ENCODE results near the gene BCL2.
A peak's percentile ranks its signal among the peaks of the same experiment; 100 is the strongest.

The BCL2 gene

DNA sequence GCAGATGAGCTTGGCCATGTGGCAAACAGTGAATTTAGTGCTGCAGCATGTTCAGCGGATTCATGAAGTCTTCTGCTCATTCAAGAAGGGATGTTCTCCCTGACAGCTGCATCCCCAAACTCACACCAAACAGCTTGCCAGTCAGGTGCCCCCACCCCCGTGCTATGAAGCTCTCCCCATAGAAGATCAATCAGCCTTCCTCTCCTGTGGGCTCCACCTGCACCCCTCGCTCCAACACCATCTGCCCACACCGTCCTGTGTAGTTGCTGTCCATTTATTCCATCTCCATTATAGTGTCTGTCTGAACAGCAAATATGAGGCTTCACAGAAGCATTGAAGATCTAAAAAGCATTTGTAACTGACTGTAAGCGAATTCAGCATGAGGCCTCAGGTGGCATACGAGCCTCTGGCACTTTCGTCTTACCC, 218.9 kb downstream of the BCL2 start:
- Histone ChIP-seq H3K27me3 (replicated peaks; ENCODE audit: control insufficient read depth, insufficient read depth, low read length) (no peaks in the 10 kb centered on the region), H3K4me3 (replicated peaks; ENCODE audit: low read depth, low read length) (no peak overlapping the region), H3K36me3 (ENCODE audit: control insufficient read depth, insufficient read depth, low read length) (no peaks in the 10 kb centered on the region)
- TF ChIP-seq CTCF (IDR thresholded peaks at IDR 0.05; ENCODE audit: insufficient read depth, low read length, poor library complexity, severe bottlenecking), result no peak
- DNase-seq (ENCODE audit: extremely low read depth, insufficient read length), result no peak

- no peak for TF ChIP-seq CTCF (IDR thresholded peaks at IDR 0.05; ENCODE audit: insufficient read depth, low read length, poor library complexity, severe bottlenecking)
- Histone ChIP-seq H3K36me3 (ENCODE audit: control insufficient read depth, insufficient read depth, low read length) (no peaks in the 10 kb centered on the region), H3K27me3 (replicated peaks; ENCODE audit: control insufficient read depth, insufficient read depth, low read length) (no peaks in the 10 kb centered on the region), H3K4me3 (replicated peaks; ENCODE audit: low read depth, low read length) (no peak overlapping the region)
- DNase-seq (ENCODE audit: extremely low read depth, insufficient read length), result no peak
Observed at GRCh38 chr18:63099848-63100629, 219.5 kb downstream of the BCL2 start.

DNA sequence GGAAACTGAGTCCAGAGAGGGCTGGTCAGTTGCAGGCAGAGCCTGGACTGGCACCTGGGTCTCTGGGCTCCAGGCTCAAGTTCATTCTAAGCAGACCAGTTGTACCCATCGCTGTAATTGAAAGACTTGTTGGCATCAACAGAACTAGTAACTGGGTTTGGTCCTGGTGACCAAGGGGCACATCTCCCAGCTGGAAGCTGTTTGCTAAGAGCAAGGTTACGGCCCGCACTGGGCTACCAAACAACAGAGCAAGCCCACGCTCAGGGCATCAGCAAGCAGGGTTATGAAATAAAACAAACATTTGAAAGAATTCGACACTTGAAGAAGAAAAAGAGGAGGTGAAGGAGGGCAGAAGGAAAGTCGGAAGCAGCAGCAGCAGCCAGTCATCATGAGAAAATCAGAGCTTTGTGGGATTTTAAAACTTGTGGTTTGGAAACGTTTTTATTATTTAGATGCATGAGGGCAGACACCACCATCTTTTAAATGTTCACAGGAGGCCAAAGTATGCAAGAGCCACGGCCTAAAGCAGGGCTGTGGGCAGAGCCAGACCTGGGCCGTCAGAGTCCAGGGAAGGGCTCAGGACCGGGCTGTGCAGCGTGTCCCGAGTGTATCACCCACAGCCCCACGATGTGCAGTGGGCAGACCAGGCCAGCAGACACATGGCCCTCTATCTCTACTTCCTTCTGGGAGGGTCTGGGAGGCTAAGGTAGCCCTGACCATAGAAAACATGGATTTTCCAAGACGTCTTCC, 220.3 kb downstream of the BCL2 start:
- Histone ChIP-seq H3K36me3 (ENCODE audit: control insufficient read depth, insufficient read depth, low read length) (no peaks in the 10 kb centered on the region), H3K27me3 (replicated peaks; ENCODE audit: control insufficient read depth, insufficient read depth, low read length) (no peaks in the 10 kb centered on the region), H3K4me3 (replicated peaks; ENCODE audit: low read depth, low read length) (no peak overlapping the region)
- no peak for DNase-seq (ENCODE audit: extremely low read depth, insufficient read length)
- no peak for TF ChIP-seq CTCF (IDR thresholded peaks at IDR 0.05; ENCODE audit: insufficient read depth, low read length, poor library complexity, severe bottlenecking)

GRCh38 chr18:63098018-63098981, 221.3 kb downstream of the BCL2 start:
- Histone ChIP-seq H3K4me3 (replicated peaks; ENCODE audit: low read depth, low read length) (no peak overlapping the region), H3K27me3 (replicated peaks; ENCODE audit: control insufficient read depth, insufficient read depth, low read length) (no peaks in the 10 kb centered on the region)
- TF ChIP-seq CTCF (IDR thresholded peaks at IDR 0.05; ENCODE audit: insufficient read depth, low read length, poor library complexity, severe bottlenecking), result no peak

DNA sequence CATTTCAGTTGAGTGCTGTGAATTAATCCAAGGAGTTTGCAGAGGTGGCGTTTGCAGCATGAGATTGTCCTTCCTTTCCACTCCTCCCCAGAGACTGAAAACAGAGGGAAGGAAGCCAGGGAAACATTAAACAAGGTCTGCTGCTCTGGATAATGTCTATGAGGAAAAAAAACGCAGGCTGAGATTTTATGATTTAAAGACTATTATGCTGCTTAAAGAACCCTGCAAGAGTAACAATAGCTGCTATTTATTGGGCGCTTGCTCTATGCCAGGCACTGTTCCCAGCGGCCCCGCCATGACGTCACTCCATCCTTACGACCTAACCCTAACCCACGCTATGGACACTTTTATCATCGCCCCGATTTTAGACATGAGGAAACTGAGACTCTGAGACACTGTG, 222.4 kb downstream of the BCL2 start:
- TF ChIP-seq CTCF (IDR thresholded peaks at IDR 0.05; ENCODE audit: insufficient read depth, low read length, poor library complexity, severe bottlenecking), result no peak
- H3K27me3 ChIP-seq (replicated peaks; ENCODE audit: control insufficient read depth, insufficient read depth, low read length), result no peaks in the 10 kb centered on the region
- no peak for DNase-seq (ENCODE audit: extremely low read depth, insufficient read length)
- no peaks in the 10 kb centered on the region for H3K36me3 ChIP-seq (ENCODE audit: control insufficient read depth, insufficient read depth, low read length)
- H3K4me3 ChIP-seq (replicated peaks; ENCODE audit: low read depth, low read length), result no peak overlapping the region

More at GRCh38 chr18:63098018-63098981, 221.3 kb downstream of the BCL2 start:
- peak; percentile 59 for DNase-seq (ENCODE audit: extremely low read depth, insufficient read length)
- H3K36me3 ChIP-seq (ENCODE audit: control insufficient read depth, insufficient read depth, low read length), result no peaks in the 10 kb centered on the region

Data from GM06990 (cell line).